NCI-H1105 treated with DMSO at 0.1 percent for 48 hours (cell line): ENCODE measurements around the gene OPCML.
A peak's percentile ranks its signal among the peaks of the same experiment; 100 is the strongest.

ENCODE experiments used
- DNase-seq: peaks from one replicate; lab custom pipeline; 2025; lab: John Stamatoyannopoulos, UW

Gene OPCML

GRCh38 chr11:133175103-133175502, 357.2 kb downstream of the OPCML start:
- no peak for DNase-seq

- no peak for DNase-seq
Measured at GRCh38 chr11:133173810-133174412, 358.4 kb downstream of the OPCML start.

GRCh38 chr11:133172349-133172748, 360.0 kb downstream of the OPCML start:
- DNase-seq: no peak

GRCh38 chr11:133171374-133171773, 360.9 kb downstream of the OPCML start:
- no peak for DNase-seq

GRCh38 chr11:133168016-133168415, 364.3 kb downstream of the OPCML start:
- no peak for DNase-seq

- DNase-seq: no peak
Measured at GRCh38 chr11:133166662-133167061, 365.6 kb downstream of the OPCML start.

GRCh38 chr11:133164986-133165385, 367.3 kb downstream of the OPCML start:
- no peak for DNase-seq

- DNase-seq: peak; percentile 81
Measured at GRCh38 chr11:133163463-133164419, 368.6 kb downstream of the OPCML start.

- no peak for DNase-seq
Measured at GRCh38 chr11:133162227-133162626, 370.1 kb downstream of the OPCML start.

- DNase-seq: no peak
Measured at GRCh38 chr11:133160754-133161153, 371.5 kb downstream of the OPCML start.

- DNase-seq: no peak
Measured at GRCh38 chr11:133156986-133157745, 375.1 kb downstream of the OPCML start.

- DNase-seq: no peak
Measured at GRCh38 chr11:133154781-133155180, 377.5 kb downstream of the OPCML start.

- no peak for DNase-seq
Measured at GRCh38 chr11:133154076-133154475, 378.2 kb downstream of the OPCML start.

- DNase-seq: no peak
Measured at GRCh38 chr11:133153031-133153430, 379.3 kb downstream of the OPCML start.

GRCh38 chr11:133149698-133150097, 382.6 kb downstream of the OPCML start:
- no peak for DNase-seq

GRCh38 chr11:133147625-133148024, 384.7 kb downstream of the OPCML start:
- no peak for DNase-seq

- no peak for DNase-seq
Measured at GRCh38 chr11:133146697-133147306, 385.5 kb downstream of the OPCML start.

GRCh38 chr11:133137939-133138338, 394.4 kb downstream of the OPCML start:
- DNase-seq: no peak

GRCh38 chr11:133137270-133137669, 395.0 kb downstream of the OPCML start:
- DNase-seq: no peak

GRCh38 chr11:133136376-133136775, 395.9 kb downstream of the OPCML start:
- DNase-seq: no peak

- DNase-seq: peak; percentile 82
Measured at GRCh38 chr11:133134314-133135173, 397.8 kb downstream of the OPCML start.
